CD4-positive, CD25-positive, alpha-beta regulatory T cell (primary cell): ENCODE measurements around the gene RIN1. TPM values are rescaled to one million over a fixed set of nuclear protein-coding genes. Genes with fewer than 3 reads are reported as not detected.

Source experiments
- ATAC-seq, 2 donors: fragments of 150-1000 bp; cut with Tn5 transposase; one replicate each; pipeline ENCODE4 v1.10.0; 2021; ENCODE audit warnings: low read depth in 2 of 2, moderate number of reproducible peaks in 2 of 2, moderate library complexity in 1 of 2
- DNase-seq, 3 donors: peaks; one replicate each; pipeline versions ENCODE4 v3.0.0 to v3.0.0-alpha.2; 2012 to 2022; ENCODE audit warnings: mixed read lengths in 1 of 3
- H3K27ac ChIP-seq: one replicate; pipeline ENCODE4 v1.7.0; 2013; ENCODE audit warnings: mild to moderate bottlenecking, low read length; ENCODE audit not compliant: insufficient read depth, poor library complexity, severe bottlenecking
- H3K27me3 ChIP-seq: one replicate; pipeline ENCODE4 v1.7.0; 2013; ENCODE audit warnings: low read length; ENCODE audit not compliant: control insufficient read depth, insufficient read depth
- H3K36me3 ChIP-seq: one replicate; pipeline ENCODE4 v1.7.0; 2013; ENCODE audit warnings: mild to moderate bottlenecking, low read length, moderate library complexity; ENCODE audit not compliant: control insufficient read depth, insufficient read depth
- H3K4me1 ChIP-seq: 2 replicates; pipeline ENCODE4 v1.7.0; 2013; ENCODE audit warnings: mild to moderate bottlenecking, low read length; ENCODE audit not compliant: insufficient read depth, control insufficient read depth, poor library complexity, severe bottlenecking
- H3K4me3 ChIP-seq: one replicate; pipeline ENCODE4 v1.7.0; 2013; ENCODE audit warnings: low read depth, mild to moderate bottlenecking, low read length, moderate library complexity
- H3K9me3 ChIP-seq, 2 experiments: 1 replicate in 1 of 2; 2 replicates in 1 of 2; pipeline ENCODE4 v1.7.0; 2013; ENCODE audit warnings: low read length in 2 of 2, mild to moderate bottlenecking in 1 of 2, moderate library complexity in 1 of 2; ENCODE audit not compliant: control insufficient read depth in 2 of 2
- H3K27ac Mint-ChIP-seq, 3 donors: one replicate each; pipeline ENCODE4 v1.8.0; 2020 to 2022; ENCODE audit warnings: mild to moderate bottlenecking in 3 of 3, mixed read lengths in 3 of 3, moderate library complexity in 2 of 3
- H3K27me3 Mint-ChIP-seq: one replicate; pipeline ENCODE4 v1.8.0; 2022; ENCODE audit warnings: mild to moderate bottlenecking, mixed read lengths
- H3K36me3 Mint-ChIP-seq: one replicate; pipeline ENCODE4 v1.8.0; 2020; ENCODE audit warnings: mixed read lengths
- H3K4me1 Mint-ChIP-seq, 4 donors: one replicate each; pipeline ENCODE4 v1.8.0; 2020 to 2022; ENCODE audit warnings: mixed read lengths in 4 of 4, mild to moderate bottlenecking in 1 of 4
- H3K4me3 Mint-ChIP-seq, 4 donors: one replicate each; pipeline ENCODE4 v1.8.0; 2020 to 2022; ENCODE audit warnings: mild to moderate bottlenecking in 4 of 4, mixed read lengths in 4 of 4, moderate library complexity in 3 of 4
- H3K9me3 Mint-ChIP-seq, 7 donors: one replicate each; pipeline ENCODE4 v1.8.0; 2020 to 2022; ENCODE audit warnings: mixed read lengths in 7 of 7, mild to moderate bottlenecking in 3 of 7, moderate library complexity in 2 of 7
- polyA plus RNA-seq, 4 donors: library from polyadenylated mRNA; unstranded; fragments of 300-500 nt; fragmentation: Illumina TruSeq; gene quantifications; one replicate each; pipeline ENCODE4 v1.2.3, GENCODE V29; 2021
- total RNA-seq: library from RNA; stranded (reverse); gene quantifications from one replicate; pipeline ENCODE4 v1.2.3, GENCODE V29; 2022

RIN1 gene
- total and polyA plus RNA-seq, 5 donors from 2014 or later: 0.33 to 1.0 (median 0.92) TPM

- Mint-ChIP-seq H3K9me3 (no peaks in the 10 kb centered on the region), H3K36me3 (no peaks in the 10 kb centered on the region), H3K27ac (no peak overlapping the region), H3K4me1 (peaks cover 4 to 19% (median 12%) of the 10 kb centered on the region in 4 donors), H3K27me3 (peaks cover 12% of the 10 kb centered on the region), H3K4me3 (peak overlapping the region; percentile 61 to 77 (median 66))
- DNase-seq (no peak), ATAC-seq (no peak)
- Histone ChIP-seq H3K4me1 (peaks cover 19% of the 10 kb centered on the region), H3K27me3 (no peaks in the 10 kb centered on the region), H3K4me3 (no peak overlapping the region), H3K36me3 (no peaks in the 10 kb centered on the region), H3K27ac (no peak overlapping the region), H3K9me3 (no peaks in the 10 kb centered on the region)
These were observed 33.0 kb upstream of the RIN1 start for GRCh38 chr11:66369073-66369894.

GRCh38 chr11:66368484-66368883 is 32.2 kb upstream of the RIN1 start:
- Histone ChIP-seq H3K36me3 (no peaks in the 10 kb centered on the region), H3K4me3 (no peak overlapping the region), H3K27me3 (no peaks in the 10 kb centered on the region), H3K4me1 (peaks cover 19% of the 10 kb centered on the region), H3K27ac (no peak overlapping the region), H3K9me3 (no peaks in the 10 kb centered on the region)
- no peak for DNase-seq
- H3K36me3 Mint-ChIP-seq: no peaks in the 10 kb centered on the region
- H3K27me3 Mint-ChIP-seq: peaks cover 12% of the 10 kb centered on the region
- peaks cover 4 to 19% (median 12%) of the 10 kb centered on the region in 4 donors for H3K4me1 Mint-ChIP-seq
- H3K27ac Mint-ChIP-seq: no peak overlapping the region
- ATAC-seq: no peak
- H3K9me3 Mint-ChIP-seq: no peaks in the 10 kb centered on the region
- H3K4me3 Mint-ChIP-seq: peak overlapping the region in 1 of 4 donors; percentile 67

- ATAC-seq: no peak
- Mint-ChIP-seq H3K27me3 (peaks cover 5% of the 10 kb centered on the region), H3K9me3 (no peaks in the 10 kb centered on the region), H3K36me3 (no peaks in the 10 kb centered on the region), H3K4me1 (peaks cover 4 to 18% (median 10%) of the 10 kb centered on the region in 4 donors), H3K27ac (peak overlapping the region in 1 of 3 donors; percentile 55), H3K4me3 (no peak overlapping the region)
- Histone ChIP-seq H3K36me3 (no peaks in the 10 kb centered on the region), H3K27ac (no peak overlapping the region), H3K27me3 (no peaks in the 10 kb centered on the region), H3K9me3 (no peaks in the 10 kb centered on the region), H3K4me1 (peaks cover 19% of the 10 kb centered on the region), H3K4me3 (no peak overlapping the region)
- no peak for DNase-seq
These were observed 31.5 kb upstream of the RIN1 start for GRCh38 chr11:66367561-66368312.

- H3K27ac ChIP-seq: no peak overlapping the region
- H3K36me3 ChIP-seq: no peaks in the 10 kb centered on the region
- H3K36me3 Mint-ChIP-seq: no peaks in the 10 kb centered on the region
- H3K4me3 ChIP-seq: no peak overlapping the region
- peaks cover 13% of the 10 kb centered on the region for H3K4me1 ChIP-seq
- DNase-seq (no peak), ATAC-seq (no peak)
- no peaks in the 10 kb centered on the region for H3K27me3 Mint-ChIP-seq
- H3K9me3 ChIP-seq: no peaks in the 10 kb centered on the region
- H3K27me3 ChIP-seq: no peaks in the 10 kb centered on the region
- peaks cover 0 to 12% (median 6%) of the 10 kb centered on the region in 4 donors for H3K4me1 Mint-ChIP-seq
- H3K4me3 Mint-ChIP-seq: peak overlapping the region in 1 of 4 donors; percentile 29
- H3K27ac Mint-ChIP-seq: no peak overlapping the region
- H3K9me3 Mint-ChIP-seq: no peaks in the 10 kb centered on the region
These were observed 30.7 kb upstream of the RIN1 start for GRCh38 chr11:66366844-66367477.

GRCh38 chr11:66365711-66366619 is 29.7 kb upstream of the RIN1 start:
- no peaks in the 10 kb centered on the region for H3K27me3 Mint-ChIP-seq
- peak overlapping the region in 1 of 4 donors; percentile 29 for H3K4me3 Mint-ChIP-seq
- no peaks in the 10 kb centered on the region for H3K36me3 Mint-ChIP-seq

GRCh38 chr11:66365166-66365565 is 28.9 kb upstream of the RIN1 start:
- Mint-ChIP-seq H3K36me3 (no peaks in the 10 kb centered on the region), H3K9me3 (no peaks in the 10 kb centered on the region), H3K4me3 (no peak overlapping the region), H3K27me3 (no peaks in the 10 kb centered on the region), H3K27ac (no peak overlapping the region), H3K4me1 (peaks cover 0 to 7% (median 6%) of the 10 kb centered on the region in 4 donors)
- H3K4me3 ChIP-seq: no peak overlapping the region
- H3K27me3 ChIP-seq: no peaks in the 10 kb centered on the region
- ATAC-seq (no peak), DNase-seq (no peak)
- no peak overlapping the region for H3K27ac ChIP-seq
- no peaks in the 10 kb centered on the region for H3K9me3 ChIP-seq
- no peaks in the 10 kb centered on the region for H3K36me3 ChIP-seq
- H3K4me1 ChIP-seq: no peaks in the 10 kb centered on the region

More at GRCh38 chr11:66365711-66366619, 29.7 kb upstream of the RIN1 start:
- Mint-ChIP-seq H3K27ac (no peak overlapping the region), H3K4me1 (peaks cover 0 to 11% (median 6%) of the 10 kb centered on the region in 4 donors), H3K9me3 (no peaks in the 10 kb centered on the region)
- ATAC-seq (no peak), DNase-seq (no peak)
- Histone ChIP-seq H3K36me3 (no peaks in the 10 kb centered on the region), H3K4me1 (peaks cover 3% of the 10 kb centered on the region), H3K9me3 (no peaks in the 10 kb centered on the region), H3K27ac (no peak overlapping the region), H3K27me3 (no peaks in the 10 kb centered on the region), H3K4me3 (no peak overlapping the region)
